Testis (tissue), 3 donors: ENCODE data around the gene CISD2. TPM values are rescaled to one million over a fixed set of nuclear protein-coding genes. Genes with fewer than 3 reads are reported as not detected.
"Not testable (repeated sequence)": the region's sequence is repeated elsewhere in the genome, so short reads cannot be mapped to it uniquely, and the experiment has no call there.

Experiments
- DNase-seq: peaks from one replicate; pipeline ENCODE4 v3.0.0-alpha.2; 2019
- H3K27ac ChIP-seq, 2 donors: fragments of 200-600 bp; sonication (generic); one replicate each; pipeline ENCODE4 v1.5.1; 2019
- H3K27me3 ChIP-seq: fragments of 200-600 bp; sonication (generic); one replicate; pipeline ENCODE4 v1.5.1; 2019
- H3K36me3 ChIP-seq: fragments of 200-600 bp; sonication (generic); one replicate; pipeline ENCODE4 v1.5.1; 2017; ENCODE audit warnings: low read depth; ENCODE audit errors: missing control alignments
- H3K4me1 ChIP-seq: fragments of 200-600 bp; sonication (generic); one replicate; pipeline ENCODE4 v1.5.1; 2019
- H3K4me3 ChIP-seq, 2 donors: fragments of 200-600 bp; sonication (generic); one replicate each; pipeline ENCODE4 v1.5.1; 2017 to 2019
- H3K9me3 ChIP-seq: fragments of 200-600 bp; sonication (generic); one replicate; pipeline ENCODE4 v1.5.1; 2017
- POLR2A ChIP-seq: fragments of 450-650 bp; IDR thresholded peaks from one replicate; pipeline ENCODE4 v1.6.1; 2017; ENCODE audit warnings: antibody characterized with exemption, mild to moderate bottlenecking, moderate library complexity
- WGBS, 2 donors: methylation state at CpG; one replicate each; pipeline ENCODE4 v1.1.5; 2018; 5-methylcytosine and 5-hydroxymethylcytosine counted together
- intact Hi-C: fragments of 100-400 bp; cut with DNase I; formaldehyde crosslinking; loops from one replicate; pipeline ENCODE4 v1.15.1; 2023; ENCODE audit warnings: low total_unique reads
- polyA plus RNA-seq: library from polyadenylated mRNA; stranded (reverse); fragments of 350-450 nt; fragmentation: Illumina TruSeq; extraction: RNeasy Lipid Tissue Mini Kit (QIAGEN cat#74804); gene quantifications from one replicate; pipeline ENCODE4 v1.2.3, GENCODE V29; 2014; ENCODE audit warnings: low read depth, low replicate concordance; ENCODE audit not compliant: insufficient read depth
- small RNA-seq, 2 donors: library from RNA; depleted of rRNA; stranded (forward); fragments of <200 nt; gene quantifications; one replicate each; pipeline ENCODE3, GENCODE V24; 2016
- total RNA-seq, 2 donors: library from RNA; depleted of rRNA; stranded (reverse); fragments of >200 nt; gene quantifications; one replicate each; pipeline ENCODE4 v1.2.3, GENCODE V29; 2016
- TF ChIP-seq, protein P1 (sequence below), 3 experiments: fragments of 450-650 bp in 2 of 3; fragments of 200-600 bp in 1 of 3; sonication (generic) in 1 of 3; IDR thresholded peaks; one replicate each; pipeline ENCODE4 v1.5.1; 2016 to 2019; ENCODE audit warnings: antibody characterized with exemption in 3 of 3, mild to moderate bottlenecking in 2 of 3, moderate library complexity in 1 of 3

CISD2 gene
- total and polyA plus RNA-seq, 3 donors from 2014 or later = 8.4 to 19.4 (median 10.3) TPM

- H3K27me3 ChIP-seq = no peaks in the 10 kb centered on the region
- 52 to 64% methylated on average over 2 of the region's 2 CpGs for WGBS, 2 donors
- no peak for DNase-seq
- intact Hi-C loops = no loop called here
- H3K36me3 ChIP-seq = no peaks in the 10 kb centered on the region
- no peak for TF ChIP-seq POLR2A
- TF ChIP-seq, protein P1, sequence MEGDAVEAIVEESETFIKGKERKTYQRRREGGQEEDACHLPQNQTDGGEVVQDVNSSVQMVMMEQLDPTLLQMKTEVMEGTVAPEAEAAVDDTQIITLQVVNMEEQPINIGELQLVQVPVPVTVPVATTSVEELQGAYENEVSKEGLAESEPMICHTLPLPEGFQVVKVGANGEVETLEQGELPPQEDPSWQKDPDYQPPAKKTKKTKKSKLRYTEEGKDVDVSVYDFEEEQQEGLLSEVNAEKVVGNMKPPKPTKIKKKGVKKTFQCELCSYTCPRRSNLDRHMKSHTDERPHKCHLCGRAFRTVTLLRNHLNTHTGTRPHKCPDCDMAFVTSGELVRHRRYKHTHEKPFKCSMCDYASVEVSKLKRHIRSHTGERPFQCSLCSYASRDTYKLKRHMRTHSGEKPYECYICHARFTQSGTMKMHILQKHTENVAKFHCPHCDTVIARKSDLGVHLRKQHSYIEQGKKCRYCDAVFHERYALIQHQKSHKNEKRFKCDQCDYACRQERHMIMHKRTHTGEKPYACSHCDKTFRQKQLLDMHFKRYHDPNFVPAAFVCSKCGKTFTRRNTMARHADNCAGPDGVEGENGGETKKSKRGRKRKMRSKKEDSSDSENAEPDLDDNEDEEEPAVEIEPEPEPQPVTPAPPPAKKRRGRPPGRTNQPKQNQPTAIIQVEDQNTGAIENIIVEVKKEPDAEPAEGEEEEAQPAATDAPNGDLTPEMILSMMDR (IDR thresholded peaks at IDR 0.05) = no peak
- H3K4me1 ChIP-seq = no peaks in the 10 kb centered on the region
- no peaks in the 10 kb centered on the region for H3K9me3 ChIP-seq
- H3K4me3 ChIP-seq = no peak overlapping the region
- no peak overlapping the region for H3K27ac ChIP-seq
Observed at GRCh38 chr4:102901804-102902203, 33.0 kb downstream of the CISD2 start.

GRCh38 chr4:102918859-102919258, 50.1 kb downstream of the CISD2 start:
- DNase-seq = no peak
- TF ChIP-seq, protein P1 (IDR thresholded peaks at IDR 0.05) = no peak
- TF ChIP-seq POLR2A = no peak
- H3K27ac ChIP-seq = no peak overlapping the region
- H3K4me1 ChIP-seq = no peaks in the 10 kb centered on the region
- H3K27me3 ChIP-seq = no peaks in the 10 kb centered on the region
- no peak overlapping the region for H3K4me3 ChIP-seq
- H3K9me3 ChIP-seq = no peaks in the 10 kb centered on the region
- no peaks in the 10 kb centered on the region for H3K36me3 ChIP-seq
- intact Hi-C loops = no loop called here
- WGBS, 2 donors = 91 to 93% methylated on average over 3 of the region's 3 CpGs

DNA sequence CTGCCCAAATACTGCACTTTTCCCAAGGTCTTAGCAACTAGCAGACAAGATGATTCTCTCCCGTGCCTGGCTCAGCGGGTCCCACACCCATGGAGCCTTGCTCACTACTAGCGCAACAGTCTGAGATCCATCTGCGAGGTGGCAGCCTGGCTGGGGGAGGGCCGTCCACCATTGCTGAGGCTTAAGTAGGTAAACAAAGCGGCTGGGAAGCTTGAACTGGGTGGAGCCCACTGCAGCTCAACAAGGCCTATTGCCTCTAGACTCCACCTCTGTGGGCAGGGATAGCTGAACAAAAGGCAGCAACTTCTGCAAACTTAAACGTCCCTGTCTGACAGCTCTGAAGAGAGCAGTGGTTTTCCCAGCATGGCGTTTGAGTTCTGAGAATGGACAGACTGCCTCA, 50.9 kb downstream of the CISD2 start:
- intact Hi-C loops, H3K9me3 ChIP-seq, H3K36me3 ChIP-seq, H3K27ac ChIP-seq, DNase-seq, H3K4me3 ChIP-seq, H3K4me1 ChIP-seq, H3K27me3 ChIP-seq: not testable (repeated sequence)
- WGBS, 2 donors = 87 to 92% methylated on average over 8 of the region's 8 CpGs

DNA sequence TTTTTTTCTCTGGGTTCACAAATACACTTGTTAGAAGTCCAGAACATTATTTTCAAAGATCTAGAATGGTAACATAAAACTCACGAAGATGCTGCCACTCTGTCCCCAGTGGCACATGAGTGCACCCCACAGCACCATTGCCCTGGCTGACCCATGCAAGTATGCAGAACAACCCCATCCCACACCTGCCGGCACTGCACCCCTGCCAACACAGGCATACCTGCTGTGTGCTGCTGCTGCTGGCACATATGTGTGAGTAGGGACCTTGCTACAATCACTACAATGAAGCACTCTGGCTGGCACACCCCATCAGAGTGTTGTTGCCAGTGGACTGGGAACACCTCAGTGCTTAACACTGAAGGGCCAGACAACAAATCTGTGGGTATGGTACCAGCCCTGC, 66.9 kb downstream of the CISD2 start:
- H3K27me3 ChIP-seq = no peaks in the 10 kb centered on the region
- no peaks in the 10 kb centered on the region for H3K4me1 ChIP-seq
- H3K27ac ChIP-seq = no peak overlapping the region
- DNase-seq = no peak
- H3K36me3 ChIP-seq = no peaks in the 10 kb centered on the region
- no peak overlapping the region for H3K4me3 ChIP-seq
- WGBS, 2 donors = 72 to 86% methylated on average over 2 of the region's 2 CpGs
- no peak for TF ChIP-seq POLR2A
- TF ChIP-seq, protein P1 (IDR thresholded peaks at IDR 0.05) = no peak
- intact Hi-C loops = loop anchor here (10.0 kb wide), 1 partner anchor 581 kb away; no protein-coding TSS in a partner anchor
- no peaks in the 10 kb centered on the region for H3K9me3 ChIP-seq

- WGBS, 2 donors = 86 to 88% methylated on average over 2 of the region's 2 CpGs
Observed at GRCh38 chr4:102938063-102938462, 69.3 kb downstream of the CISD2 start.

More at GRCh38 chr4:102938063-102938462, 69.3 kb downstream of the CISD2 start:
- H3K9me3 ChIP-seq, H3K4me3 ChIP-seq, DNase-seq, H3K4me1 ChIP-seq, H3K27me3 ChIP-seq, H3K36me3 ChIP-seq, H3K27ac ChIP-seq: not testable (repeated sequence)
- intact Hi-C loops = loop anchor here (10.0 kb wide), 1 partner anchor 583 kb away; no protein-coding TSS in a partner anchor

Small RNA genes within 50 kb of the gene (small RNA-seq; reads per million reads assigned to genes)
- 0 reads per million in 2 donors for gene RNU7-151P

Other genes with a start within 250 kb of the CISD2 start
- gene MANBA, start 108.0 kb upstream of the CISD2 start, total RNA-seq = 10 to 100 TPM; 13.6 to 22.7 TPM
- gene MANBA, start 108.0 kb upstream of the CISD2 start, polyA plus RNA-seq = 9.2 TPM
- 100 to 1,000 TPM; 357 to 363 TPM for gene UBE2D3, start 41.4 kb upstream of the CISD2 start, total RNA-seq
- gene UBE2D3, start 41.4 kb upstream of the CISD2 start, polyA plus RNA-seq = 286 TPM
- gene SLC9B1, start 150.7 kb downstream of the CISD2 start, total RNA-seq = 10 to 100 TPM; 23.4 to 27.2 TPM
- 108 TPM for gene SLC9B1, start 150.7 kb downstream of the CISD2 start, polyA plus RNA-seq
- 10 to 100 TPM; 10.2 to 14.6 TPM for gene SLC9B2, start 207.8 kb downstream of the CISD2 start, total RNA-seq
- gene SLC9B2, start 207.8 kb downstream of the CISD2 start, polyA plus RNA-seq = 9.7 TPM
- 10 to 100 TPM; 53.1 to 54.7 TPM for gene BDH2, start 230.8 kb downstream of the CISD2 start, total RNA-seq
- gene BDH2, start 230.8 kb downstream of the CISD2 start, polyA plus RNA-seq = 41.2 TPM